ENCODE data around the gene SF3B2. TPM values are rescaled to one million over a fixed set of nuclear protein-coding genes. Genes with fewer than 3 reads are reported as not detected.

SF3B2 gene
- total RNA-seq, 6 experiments from 2014 or later: 52.2 to 85.4 (median 67.2) TPM

- Histone ChIP-seq H3K4me1 (peaks cover 0 to 30% (median 11%) of the 10 kb centered on the region in 4 donors), H3K27ac (peak overlapping the region; percentile 58 to 86 (median 80)), H3K9me3 (no peaks in the 10 kb centered on the region), H3K4me3 (peak overlapping the region; percentile 55 to 74 (median 72)), H3K36me3 (peaks cover 6 to 35% (median 19%) of the 10 kb centered on the region in 4 donors), H3K27me3 (no peaks in the 10 kb centered on the region)
- ATAC-seq (peak in 3 of 4 donors; percentile 1), DNase-seq (peak; percentile 58 to 70 (median 60))
- intact Hi-C loops (cut with DNase I): no loop called here
- TF ChIP-seq CTCF (IDR thresholded peaks at IDR 0.05): no peak
- TF ChIP-seq POLR2A (IDR thresholded peaks at IDR 0.05): no peak
- WGBS (ENCODE audit: insufficient coverage, low coverage, low lambda C conversion rate, missing lambda C conversion rate): 27% methylated on average over 13 of the region's 60 CpGs
Observed at GRCh38 chr11:66070604-66071380, 18.6 kb downstream of the SF3B2 start.

- H3K27ac ChIP-seq: peak overlapping the region; percentile 58 to 86 (median 80)
- no peaks in the 10 kb centered on the region for H3K9me3 ChIP-seq
- peak overlapping the region; percentile 55 to 74 (median 72) for H3K4me3 ChIP-seq
- ATAC-seq (no peak), DNase-seq (peak in 1 of 3 donors; percentile 23)
- intact Hi-C loops (cut with DNase I): no loop called here
- H3K36me3 ChIP-seq: peaks cover 6 to 29% (median 16%) of the 10 kb centered on the region in 4 donors
- TF ChIP-seq POLR2A (IDR thresholded peaks at IDR 0.05): no peak
- TF ChIP-seq CTCF (IDR thresholded peaks at IDR 0.05): no peak
- WGBS (ENCODE audit: insufficient coverage, low coverage, low lambda C conversion rate, missing lambda C conversion rate): 80% methylated on average over 1 of the region's 2 CpGs
- H3K4me1 ChIP-seq: peaks cover 0 to 30% (median 11%) of the 10 kb centered on the region in 4 donors
- no peaks in the 10 kb centered on the region for H3K27me3 ChIP-seq
Observed at GRCh38 chr11:66071381-66071801, 19.2 kb downstream of the SF3B2 start.

GRCh38 chr11:66072081-66072480 lies 19.9 kb downstream of the SF3B2 start:
- intact Hi-C loops (cut with DNase I): no loop called here
- DNase-seq (no peak), ATAC-seq (no peak)
- Histone ChIP-seq H3K27me3 (no peaks in the 10 kb centered on the region), H3K27ac (no peak overlapping the region), H3K36me3 (peaks cover 2 to 22% (median 13%) of the 10 kb centered on the region in 4 donors), H3K4me3 (no peak overlapping the region), H3K9me3 (no peaks in the 10 kb centered on the region), H3K4me1 (peaks cover 0 to 26% (median 11%) of the 10 kb centered on the region in 4 donors)
- TF ChIP-seq CTCF (IDR thresholded peaks at IDR 0.05) (no peak), POLR2A (IDR thresholded peaks at IDR 0.05) (no peak)
- 69% methylated on average over 3 of the region's 3 CpGs for WGBS (ENCODE audit: insufficient coverage, low coverage, low lambda C conversion rate, missing lambda C conversion rate)

GRCh38 chr11:66072518-66072917 lies 20.4 kb downstream of the SF3B2 start:
- intact Hi-C loops (cut with DNase I): no loop called here
- TF ChIP-seq POLR2A (IDR thresholded peaks at IDR 0.05): no peak
- H3K4me1 ChIP-seq: peaks cover 0 to 22% (median 11%) of the 10 kb centered on the region in 4 donors
- no peak for ATAC-seq
- no peak overlapping the region for H3K27ac ChIP-seq
- H3K9me3 ChIP-seq: no peaks in the 10 kb centered on the region
- H3K27me3 ChIP-seq: no peaks in the 10 kb centered on the region
- peak in 1 of 3 donors; percentile 25 for DNase-seq
- WGBS (ENCODE audit: insufficient coverage, low coverage, low lambda C conversion rate, missing lambda C conversion rate): 79% methylated on average over 6 of the region's 8 CpGs
- H3K4me3 ChIP-seq: no peak overlapping the region
- H3K36me3 ChIP-seq: peaks cover 0 to 18% (median 10%) of the 10 kb centered on the region in 4 donors

GRCh38 chr11:66073669-66074068 lies 21.5 kb downstream of the SF3B2 start:
- DNase-seq (peak in 1 of 3 donors; percentile 18), ATAC-seq (no peak)
- peaks cover 0 to 12% (median 7%) of the 10 kb centered on the region in 4 donors for H3K4me1 ChIP-seq
- no peak overlapping the region for H3K4me3 ChIP-seq
- peaks cover 0 to 6% (median 2%) of the 10 kb centered on the region in 4 donors for H3K36me3 ChIP-seq
- no peak for TF ChIP-seq CTCF (IDR thresholded peaks at IDR 0.05)
- no peak for TF ChIP-seq POLR2A (IDR thresholded peaks at IDR 0.05)
- 83% methylated on average over 1 of the region's 1 CpG for WGBS (ENCODE audit: insufficient coverage, low coverage, low lambda C conversion rate, missing lambda C conversion rate)
- no peak overlapping the region for H3K27ac ChIP-seq
- intact Hi-C loops (cut with DNase I): no loop called here
- no peaks in the 10 kb centered on the region for H3K27me3 ChIP-seq
- H3K9me3 ChIP-seq: no peaks in the 10 kb centered on the region
